ENCODE results near the gene DHX35. TPM values are rescaled to one million over a fixed set of nuclear protein-coding genes. Genes with fewer than 3 reads are reported as not detected.

DHX35 gene
- total and polyA plus RNA-seq, 2 of the 8 experiments (the other 6 are each of a cell fraction or from before 2014, with no cell fraction given): 21.9 to 27.7 TPM

GRCh38 chr20:39057143-39057542, 95.0 kb downstream of the DHX35 start:
- Histone ChIP-seq H3K79me2 (ENCODE audit: control insufficient read depth in 1 of 2, insufficient read depth in 2 of 2, low read length in 2 of 2) (no peaks in the 10 kb centered on the region), H3K14ac (ENCODE audit: insufficient read length) (no peak overlapping the region), H2AK5ac (ENCODE audit: low read depth, low read length) (no peak overlapping the region), H2BK15ac (ENCODE audit: low read length) (no peak overlapping the region), H3K9ac (replicated peaks in 1 of 4; ENCODE audit: extremely low read depth in 1 of 4, low read depth in 3 of 4, low read length in 3 of 4) (no peak overlapping the region), H2AFZ (ENCODE audit: low read length) (no peak overlapping the region), H3K9me3 (ENCODE audit: insufficient read depth in 2 of 2, low read depth in 1 of 2, low read length in 1 of 2) (no peaks in the 10 kb centered on the region), H3K27me3 (replicated peaks in 1 of 4; ENCODE audit: control insufficient read depth in 3 of 4, extremely low read depth in 1 of 4, insufficient read depth in 3 of 4, low read length in 3 of 4) (no peaks in the 10 kb centered on the region), H2BK20ac (ENCODE audit: low read length) (no peak overlapping the region), H3K18ac (ENCODE audit: extremely low read depth, low read length) (no peak overlapping the region), H3K4me3 (ENCODE audit: extremely low read depth in 1 of 4, insufficient read depth in 2 of 4, low read depth in 3 of 4, low read length in 4 of 4) (no peak overlapping the region), H4K8ac (ENCODE audit: extremely low read depth, insufficient read depth, low read length) (no peak overlapping the region), H3K4me2 (ENCODE audit: insufficient read depth in 1 of 2, low read depth in 2 of 2, low read length in 2 of 2) (no peak overlapping the region), H3K23ac (ENCODE audit: insufficient read length) (no peak overlapping the region), H2BK120ac (replicated peaks; ENCODE audit: low read depth, low read length) (no peak overlapping the region), H4K5ac (ENCODE audit: insufficient read length, low read depth, low read length) (no peak overlapping the region), H3K79me1 (ENCODE audit: low read depth, low read length) (no peaks in the 10 kb centered on the region), H4K20me1 (replicated peaks in 1 of 2; ENCODE audit: control insufficient read depth in 1 of 2, insufficient read depth in 2 of 2, low read length in 2 of 2) (peaks cover 0 to 2% of the 10 kb centered on the region in 2 experiments), H3K56ac (replicated peaks; ENCODE audit: insufficient read length, low read depth, low read length) (no peak overlapping the region), H2BK12ac (ENCODE audit: low read depth, low read length) (no peak overlapping the region), H3K4me1 (replicated peaks in 1 of 4; ENCODE audit: control insufficient read depth in 3 of 4, insufficient read depth in 4 of 4, low read length in 3 of 4) (no peaks in the 10 kb centered on the region), H4K91ac (replicated peaks; ENCODE audit: insufficient read length, low read length) (no peak overlapping the region), H2BK5ac (ENCODE audit: low read depth, low read length) (no peak overlapping the region), H3K23me2 (ENCODE audit: low read depth, low read length) (no peaks in the 10 kb centered on the region), H3K27ac (ENCODE audit: low read depth, low read length) (no peak overlapping the region), H3K36me3 (ENCODE audit: control insufficient read depth in 2 of 4, insufficient read depth in 4 of 4, low read length in 3 of 4) (no peaks in the 10 kb centered on the region), H3K4ac (replicated peaks; ENCODE audit: insufficient read length, low read depth, low read length) (no peak overlapping the region)
- ChIA-PET POLR2A (ENCODE audit: partially characterized antibody) (no interaction called here), CTCF (ENCODE audit: partially characterized antibody) (interaction anchor here (0.6 to 4.1 kb wide), 8 partner anchors 9 to 164 kb away, joined by 3 to 27 read pairs (median 3); no protein-coding TSS in a partner anchor)
- no peak for TF ChIP-seq JUN (IDR thresholded peaks at IDR 0.05; ENCODE audit: low read depth, low read length)
- no peak for DNase-seq (ENCODE audit: low read depth in 1 of 2, low spot score in 2 of 2)
- no peak for FAIRE-seq
- WGBS, 2 experiments (ENCODE audit: extremely low coverage in 1 of 2, insufficient coverage in 1 of 2, insufficient read length in 1 of 2, insufficient replicate concordance in 2 of 2, low coverage in 1 of 2, low lambda C conversion rate in 2 of 2, missing lambda C conversion rate in 1 of 2): 94% methylated on average over 7 of the region's 7 CpGs; no CpG with 5 or more reads in 1 of the 2 experiments
